Breast epithelium (tissue), 3 donors: ENCODE results near the gene P3H2.

Experiments
- CTCF ChIP-seq, 3 donors: fragments of 450-650 bp; IDR thresholded peaks; one replicate each; pipeline ENCODE4 v1.5.1; 2016 to 2017; ENCODE audit warnings: antibody characterized with exemption in 3 of 3, mild to moderate bottlenecking in 3 of 3, moderate library complexity in 3 of 3
- POLR2A ChIP-seq: fragments of 450-650 bp; IDR thresholded peaks from one replicate; pipeline ENCODE4 v1.6.1; 2016; ENCODE audit warnings: antibody characterized with exemption, mild to moderate bottlenecking, moderate library complexity
- POLR2AphosphoS5 ChIP-seq, 3 donors: sonication (generic); formaldehyde crosslinking; IDR thresholded peaks; one replicate each; pipeline ENCODE4 v1.6.1; 2017; ENCODE audit warnings: antibody characterized with exemption in 3 of 3

- TF ChIP-seq CTCF (IDR thresholded peaks at IDR 0.05) (no peak), POLR2AphosphoS5 (IDR thresholded peaks at IDR 0.05) (no peak), POLR2A (no peak)
These were observed 9.9 kb downstream of the P3H2 start for GRCh38 chr3:190110826-190111225.
